Mucosa of descending colon (tissue), 3 donors: Measurements from ENCODE around the gene ACY1. TPM values are rescaled to one million over a fixed set of nuclear protein-coding genes. Genes with fewer than 3 reads are reported as not detected.

Source experiments
- ATAC-seq: fragments of 200-7000 bp; cut with Tn5 transposase; one replicate; pipeline ENCODE4 v1.9.1; 2020; ENCODE audit warnings: mild to moderate bottlenecking, moderate library complexity
- DNase-seq, 3 donors: peaks; one replicate each; pipeline ENCODE4 v3.0.0-alpha.2; 2020
- H3K36me3 ChIP-seq: fragments of 200-600 bp; one replicate; pipeline ENCODE4 v1.8.0; 2021; ENCODE audit warnings: low read depth, mild to moderate bottlenecking
- H3K4me1 ChIP-seq: fragments of 200-600 bp; one replicate; pipeline ENCODE4 v1.8.0; 2021; ENCODE audit warnings: low read depth, mild to moderate bottlenecking
- H3K4me3 ChIP-seq: fragments of 200-600 bp; one replicate; pipeline ENCODE4 v1.8.0; 2021; ENCODE audit warnings: mild to moderate bottlenecking
- H3K9me3 ChIP-seq: fragments of 200-600 bp; one replicate; pipeline ENCODE4 v1.8.0; 2021; ENCODE audit warnings: mild to moderate bottlenecking
- intact Hi-C, 2 donors: fragments of 100-400 bp; cut with DNase I in 1 of 2; cut with micrococcal nuclease in 1 of 2; formaldehyde crosslinking; loops; one replicate each; pipeline versions ENCODE4 v1.11.0 to v1.11.1; 2022; cut with DNase I, micrococcal nuclease
- total RNA-seq, 3 donors: library from RNA; stranded (reverse); fragmentation: NEBNext Ultra II Directional in 2 of 3; extraction: Animal tissue kit (Norgen Biotek cat#: 25700) in 2 of 3; gene quantifications; one replicate each; pipeline versions ENCODE4 v1.2.1 to v1.2.4, GENCODE V29; 2021 to 2023
- TF ChIP-seq, protein P1 (sequence below): fragments of 200-600 bp; IDR thresholded peaks from one replicate; pipeline ENCODE4 v1.8.0; 2022; ENCODE audit warnings: antibody characterized with exemption, mild to moderate bottlenecking
- donor health status: DM: no; HTN: no; CAD: no; lungs with moderate emphysema.
- donor health status: DM: no; HTN: no; CAD: no.
- donor health status: DM: no; HTN: yes; CAD: no.

Gene ACY1
- total RNA-seq, 3 donors from 2014 or later, result 79.9 to 180 (median 133) TPM

GRCh38 chr3:52021489-52022268 is 38.3 kb downstream of the ACY1 start:
- Histone ChIP-seq H3K36me3 (no peaks in the 10 kb centered on the region), H3K4me1 (no peaks in the 10 kb centered on the region), H3K9me3 (no peaks in the 10 kb centered on the region), H3K4me3 (no peak overlapping the region)
- intact Hi-C loops, result no loop called here
- TF ChIP-seq, protein P1, sequence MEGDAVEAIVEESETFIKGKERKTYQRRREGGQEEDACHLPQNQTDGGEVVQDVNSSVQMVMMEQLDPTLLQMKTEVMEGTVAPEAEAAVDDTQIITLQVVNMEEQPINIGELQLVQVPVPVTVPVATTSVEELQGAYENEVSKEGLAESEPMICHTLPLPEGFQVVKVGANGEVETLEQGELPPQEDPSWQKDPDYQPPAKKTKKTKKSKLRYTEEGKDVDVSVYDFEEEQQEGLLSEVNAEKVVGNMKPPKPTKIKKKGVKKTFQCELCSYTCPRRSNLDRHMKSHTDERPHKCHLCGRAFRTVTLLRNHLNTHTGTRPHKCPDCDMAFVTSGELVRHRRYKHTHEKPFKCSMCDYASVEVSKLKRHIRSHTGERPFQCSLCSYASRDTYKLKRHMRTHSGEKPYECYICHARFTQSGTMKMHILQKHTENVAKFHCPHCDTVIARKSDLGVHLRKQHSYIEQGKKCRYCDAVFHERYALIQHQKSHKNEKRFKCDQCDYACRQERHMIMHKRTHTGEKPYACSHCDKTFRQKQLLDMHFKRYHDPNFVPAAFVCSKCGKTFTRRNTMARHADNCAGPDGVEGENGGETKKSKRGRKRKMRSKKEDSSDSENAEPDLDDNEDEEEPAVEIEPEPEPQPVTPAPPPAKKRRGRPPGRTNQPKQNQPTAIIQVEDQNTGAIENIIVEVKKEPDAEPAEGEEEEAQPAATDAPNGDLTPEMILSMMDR, result no peak
- no peak for DNase-seq
- ATAC-seq, result no peak

- no peaks in the 10 kb centered on the region for H3K36me3 ChIP-seq
- TF ChIP-seq, protein P1, result no peak
- H3K9me3 ChIP-seq, result no peaks in the 10 kb centered on the region
- H3K4me3 ChIP-seq, result no peak overlapping the region
- no peak for DNase-seq
- ATAC-seq, result no peak
- no peaks in the 10 kb centered on the region for H3K4me1 ChIP-seq
- intact Hi-C loops, result no loop called here
Measured at GRCh38 chr3:52022323-52023100, 39.2 kb downstream of the ACY1 start.

GRCh38 chr3:52023101-52023770 is 39.9 kb downstream of the ACY1 start:
- DNase-seq, result no peak
- intact Hi-C loops, result no loop called here
- Histone ChIP-seq H3K4me1 (no peaks in the 10 kb centered on the region), H3K9me3 (no peaks in the 10 kb centered on the region), H3K4me3 (no peak overlapping the region), H3K36me3 (no peaks in the 10 kb centered on the region)
- TF ChIP-seq, protein P1, result no peak
- no peak for ATAC-seq

DNA sequence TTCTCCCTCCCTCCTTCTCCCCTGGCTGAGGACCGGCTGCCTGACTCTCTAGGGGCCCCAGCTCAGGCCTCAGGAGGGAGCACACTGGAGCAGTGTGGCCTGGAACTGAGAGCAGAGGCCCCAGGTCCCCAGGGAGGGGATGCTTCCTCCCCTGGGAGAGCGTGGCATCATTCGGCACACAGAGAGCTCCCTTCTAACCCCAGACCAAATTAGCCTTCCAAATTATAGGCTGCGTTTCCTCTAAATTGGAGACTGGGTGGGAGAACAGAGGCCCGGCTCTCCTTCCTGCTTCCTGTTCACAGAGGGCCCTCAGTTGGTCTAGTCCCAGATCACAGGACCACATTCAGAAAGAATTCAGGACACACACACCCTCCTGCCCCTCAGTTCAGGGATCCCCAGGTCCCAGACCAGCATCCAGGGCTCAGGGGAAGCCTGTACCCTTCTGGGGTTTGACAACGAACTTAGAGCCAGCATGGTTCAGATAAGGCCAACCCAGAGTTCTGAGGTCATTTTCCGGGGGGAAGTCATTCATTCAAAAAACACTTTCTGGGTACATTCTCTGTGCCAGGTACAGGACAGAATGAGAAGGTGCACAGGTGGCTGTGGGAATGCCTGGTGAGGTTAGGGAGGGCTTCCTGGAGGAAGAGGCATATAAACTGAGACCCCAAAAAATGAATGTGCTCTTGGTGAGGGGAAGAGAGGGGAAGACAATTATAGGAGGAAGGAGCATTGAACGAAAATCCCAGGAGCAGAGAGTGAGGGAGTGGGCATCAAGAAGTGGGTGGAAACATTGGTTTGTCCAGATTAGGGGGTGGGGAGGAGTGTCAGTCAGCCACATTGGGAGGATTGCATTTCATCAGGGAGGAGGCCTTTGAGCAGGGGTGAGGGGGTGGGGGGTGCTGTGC is 40.8 kb downstream of the ACY1 start:
- no peak overlapping the region for H3K4me3 ChIP-seq
- H3K4me1 ChIP-seq, result no peaks in the 10 kb centered on the region
- no peak for DNase-seq
- TF ChIP-seq, protein P1, result no peak
- no peaks in the 10 kb centered on the region for H3K9me3 ChIP-seq
- intact Hi-C loops, result no loop called here
- H3K36me3 ChIP-seq, result no peaks in the 10 kb centered on the region
- no peak for ATAC-seq
